ENCODE measurements around the gene EHMT2.
"Not testable (repeated sequence)": the region's sequence is repeated elsewhere in the genome, so short reads cannot be mapped to it uniquely, and the experiment has no call there.

Gene EHMT2

GRCh38 chr6:31870385-31870921 is 27.0 kb downstream of the EHMT2 start:
- DNase-seq (ENCODE audit: low read depth in 2 of 2), result no peak

GRCh38 chr6:31869343-31869742 is 28.2 kb downstream of the EHMT2 start:
- DNase-seq (ENCODE audit: low read depth in 2 of 2), result no peak

GRCh38 chr6:31868658-31868971 is 28.9 kb downstream of the EHMT2 start:
- DNase-seq (ENCODE audit: low read depth in 2 of 2), result not testable (repeated sequence)

GRCh38 chr6:31865205-31866118 is 32.0 kb downstream of the EHMT2 start:
- DNase-seq (ENCODE audit: low read depth in 2 of 2), result no peak

- no peak for DNase-seq (ENCODE audit: low read depth in 2 of 2)
Observed at GRCh38 chr6:31864818-31865204, 32.7 kb downstream of the EHMT2 start.

GRCh38 chr6:31864123-31864562 is 33.4 kb downstream of the EHMT2 start:
- not testable (repeated sequence) for DNase-seq (ENCODE audit: low read depth in 2 of 2)

- DNase-seq (ENCODE audit: low read depth in 2 of 2), result peak; percentile 96 to 99
Observed at GRCh38 chr6:31862344-31863235, 34.9 kb downstream of the EHMT2 start, which contains the start of gene NEU1. TSS of gene NEU1 (minus strand) at chr6:31862821. CDS start at chr6:31862776, 45 bp downstream.

GRCh38 chr6:31861919-31862343 is 35.6 kb downstream of the EHMT2 start:
- no peak for DNase-seq (ENCODE audit: low read depth in 2 of 2)

- no peak for DNase-seq (ENCODE audit: low read depth in 2 of 2)
Observed at GRCh38 chr6:31861150-31861549, 36.3 kb downstream of the EHMT2 start.

GRCh38 chr6:31860349-31860748 is 37.1 kb downstream of the EHMT2 start:
- DNase-seq (ENCODE audit: low read depth in 2 of 2), result no peak

GRCh38 chr6:31859923-31860322 is 37.6 kb downstream of the EHMT2 start:
- no peak for DNase-seq (ENCODE audit: low read depth in 2 of 2)

GRCh38 chr6:31858707-31859106 is 38.8 kb downstream of the EHMT2 start:
- DNase-seq (ENCODE audit: low read depth in 2 of 2), result no peak

GRCh38 chr6:31857774-31858173 is 39.7 kb downstream of the EHMT2 start:
- not testable (repeated sequence) for DNase-seq (ENCODE audit: low read depth in 2 of 2)

GRCh38 chr6:31851980-31852718 is 45.3 kb downstream of the EHMT2 start:
- DNase-seq (ENCODE audit: low read depth in 2 of 2), result not testable (repeated sequence)

- no peak for DNase-seq (ENCODE audit: low read depth in 2 of 2)
Observed at GRCh38 chr6:31851485-31851832, 46.0 kb downstream of the EHMT2 start.

- no peak for DNase-seq (ENCODE audit: low read depth in 2 of 2)
Observed at GRCh38 chr6:31850765-31851484, 46.6 kb downstream of the EHMT2 start.

GRCh38 chr6:31847276-31847978 is 50.1 kb downstream of the EHMT2 start:
- DNase-seq (ENCODE audit: low read depth in 2 of 2), result no peak

- DNase-seq (ENCODE audit: low read depth in 2 of 2), result no peak
Observed at GRCh38 chr6:31844507-31844906, 53.0 kb downstream of the EHMT2 start.

GRCh38 chr6:31842053-31842452 is 55.4 kb downstream of the EHMT2 start:
- DNase-seq (ENCODE audit: low read depth in 2 of 2), result no peak

- DNase-seq (ENCODE audit: low read depth in 2 of 2), result not testable (repeated sequence)
Observed at GRCh38 chr6:31839779-31840126, 57.7 kb downstream of the EHMT2 start.
